Left lung (tissue), 10 donors: ENCODE measurements around the gene RASAL2. TPM values are rescaled to one million over a fixed set of nuclear protein-coding genes. Genes with fewer than 3 reads are reported as not detected.
A peak's percentile ranks its signal among the peaks of the same experiment; 100 is the strongest.

Experiments used
- ATAC-seq: fragments of 200-7000 bp; cut with Tn5 transposase; one replicate; pipeline ENCODE4 v1.9.1; 2020; ENCODE audit warnings: moderate library complexity
- DNase-seq, 4 donors: peaks; one replicate each; pipeline ENCODE4 v3.0.0-alpha.2; 2013 to 2020
- H3K27ac ChIP-seq, 2 donors: fragments of 200-600 bp; sonication (generic) in 1 of 2; one replicate each; pipeline versions ENCODE4 v1.5.0 to v1.8.0; 2020 to 2021
- H3K27me3 ChIP-seq, 2 donors: fragments of 200-600 bp; sonication (generic) in 1 of 2; one replicate each; pipeline versions ENCODE4 v1.5.0 to v1.8.0; 2020 to 2021
- H3K36me3 ChIP-seq, 2 donors: fragments of 200-600 bp; sonication (generic) in 1 of 2; one replicate each; pipeline versions ENCODE4 v1.5.0 to v1.8.0; 2020 to 2021
- H3K4me1 ChIP-seq, 2 donors: fragments of 200-600 bp; one replicate each; pipeline ENCODE4 v1.8.0; 2021
- H3K4me3 ChIP-seq, 2 donors: fragments of 200-600 bp; sonication (generic) in 1 of 2; one replicate each; pipeline versions ENCODE4 v1.5.0 to v1.8.0; 2020 to 2021; ENCODE audit warnings: mild to moderate bottlenecking in 1 of 2
- H3K9me3 ChIP-seq, 2 donors: fragments of 200-600 bp; sonication (generic) in 1 of 2; one replicate each; pipeline versions ENCODE4 v1.5.0 to v1.8.0; 2020 to 2021
- intact Hi-C, 2 donors: fragments of 100-400 bp; cut with DNase I; formaldehyde crosslinking; loops; one replicate each; pipeline versions ENCODE4 v1.11.2 to v1.14.2; 2022
- polyA plus RNA-seq, 6 donors: library from polyadenylated mRNA; unstranded; fragments of 120-200 nt; gene quantifications; one replicate each; pipeline ENCODE4 v1.2.1, GENCODE V29; 2013; ENCODE audit not compliant: insufficient read length in 6 of 6
- total RNA-seq, 2 donors: library from RNA; stranded (reverse); fragmentation: NEBNext Ultra II Directional; extraction: Animal tissue kit (Norgen Biotek cat#: 25700); gene quantifications; one replicate each; pipeline ENCODE4 v1.2.1, GENCODE V29; 2021
- TF ChIP-seq, protein P1 (sequence below), 2 donors: fragments of 200-600 bp; sonication (generic) in 1 of 2; IDR thresholded peaks; one replicate each; pipeline versions ENCODE4 v1.5.0 to v1.8.0; 2021; ENCODE audit warnings: antibody characterized with exemption in 2 of 2
- donor health status: DM: no; HTN: yes; CAD: no.
- donor health status: DM: no; HTN: no; CAD: no.

The RASAL2 gene
- total and polyA plus RNA-seq, 8 donors: 26.4 to 35.6 (median 29.5) TPM

DNA sequence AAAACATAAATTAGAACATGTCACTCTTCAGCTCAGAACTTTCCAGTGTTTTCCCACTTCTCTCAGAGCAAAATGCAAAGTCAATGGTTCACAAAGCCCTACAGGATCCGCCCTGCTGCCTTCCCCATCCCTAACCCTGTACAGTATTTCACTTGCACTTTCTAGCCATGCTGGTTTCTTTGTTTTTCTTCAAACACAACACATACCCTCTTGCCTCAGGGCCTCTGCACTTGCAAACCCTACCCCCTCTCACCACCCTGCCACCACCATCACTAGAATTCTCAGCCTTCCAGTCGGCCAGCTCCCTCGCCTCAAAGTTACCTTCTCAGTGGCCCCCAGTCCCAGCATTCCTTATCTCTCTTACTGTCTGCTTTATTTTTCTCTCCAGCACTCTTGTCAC, 436.6 kb downstream of the RASAL2 start:
- TF ChIP-seq, protein P1, sequence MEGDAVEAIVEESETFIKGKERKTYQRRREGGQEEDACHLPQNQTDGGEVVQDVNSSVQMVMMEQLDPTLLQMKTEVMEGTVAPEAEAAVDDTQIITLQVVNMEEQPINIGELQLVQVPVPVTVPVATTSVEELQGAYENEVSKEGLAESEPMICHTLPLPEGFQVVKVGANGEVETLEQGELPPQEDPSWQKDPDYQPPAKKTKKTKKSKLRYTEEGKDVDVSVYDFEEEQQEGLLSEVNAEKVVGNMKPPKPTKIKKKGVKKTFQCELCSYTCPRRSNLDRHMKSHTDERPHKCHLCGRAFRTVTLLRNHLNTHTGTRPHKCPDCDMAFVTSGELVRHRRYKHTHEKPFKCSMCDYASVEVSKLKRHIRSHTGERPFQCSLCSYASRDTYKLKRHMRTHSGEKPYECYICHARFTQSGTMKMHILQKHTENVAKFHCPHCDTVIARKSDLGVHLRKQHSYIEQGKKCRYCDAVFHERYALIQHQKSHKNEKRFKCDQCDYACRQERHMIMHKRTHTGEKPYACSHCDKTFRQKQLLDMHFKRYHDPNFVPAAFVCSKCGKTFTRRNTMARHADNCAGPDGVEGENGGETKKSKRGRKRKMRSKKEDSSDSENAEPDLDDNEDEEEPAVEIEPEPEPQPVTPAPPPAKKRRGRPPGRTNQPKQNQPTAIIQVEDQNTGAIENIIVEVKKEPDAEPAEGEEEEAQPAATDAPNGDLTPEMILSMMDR (IDR thresholded peaks at IDR 0.05): no peak

DNA sequence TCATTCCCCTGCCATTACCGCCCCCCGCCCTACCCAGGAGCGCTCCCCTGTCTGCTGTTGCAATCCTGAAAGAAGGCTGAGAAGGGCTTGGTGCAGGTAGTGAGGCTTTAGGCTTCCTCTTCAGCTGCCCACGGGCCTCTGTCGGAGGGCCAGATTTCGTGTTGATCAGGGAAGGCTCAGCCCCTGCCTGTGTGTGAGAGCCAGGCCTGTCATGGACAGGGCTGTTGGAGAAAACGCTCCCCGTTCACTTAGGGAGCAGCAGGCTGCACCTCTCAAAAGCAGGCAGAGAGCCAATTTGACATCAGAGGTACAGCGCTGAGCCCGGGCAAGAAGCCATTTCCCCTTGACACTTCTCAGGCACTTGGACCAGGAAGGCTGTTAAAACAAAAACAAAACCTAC, 438.0 kb downstream of the RASAL2 start:
- DNase-seq: peak in 1 of 4 donors; percentile 46

More for the DNA sequence above, 436.6 kb downstream of the RASAL2 start:
- peaks cover 0 to 4% of the 10 kb centered on the region in 2 donors for H3K4me1 ChIP-seq
- no peak for ATAC-seq
- no peak for DNase-seq
- H3K9me3 ChIP-seq: no peaks in the 10 kb centered on the region
- no peaks in the 10 kb centered on the region for H3K27me3 ChIP-seq
- intact Hi-C loops: loop anchor here in 1 of 2 donors (10.0 kb wide), 1 partner anchor 474 kb away; no protein-coding TSS in a partner anchor
- no peaks in the 10 kb centered on the region for H3K36me3 ChIP-seq
- no peak overlapping the region for H3K27ac ChIP-seq
- H3K4me3 ChIP-seq: no peak overlapping the region

DNA sequence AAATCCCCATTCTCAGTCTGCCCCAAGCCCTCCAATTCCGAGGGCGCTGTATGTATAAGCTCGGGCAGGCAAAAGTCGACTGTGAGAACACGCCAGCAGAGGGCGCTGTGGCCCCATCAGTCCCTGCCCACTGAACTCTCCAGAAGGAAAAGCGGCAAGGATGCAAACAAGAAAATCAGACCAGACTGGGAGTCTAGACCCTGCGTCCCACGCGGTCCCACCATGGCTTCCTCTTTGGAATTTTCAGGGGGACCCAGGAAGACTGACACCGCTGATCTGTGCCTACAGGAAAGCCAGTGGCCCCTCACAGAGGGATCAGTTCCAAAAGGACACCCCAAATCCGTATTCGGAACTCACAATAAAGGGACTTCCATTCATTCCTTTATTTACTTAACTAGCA, 438.5 kb downstream of the RASAL2 start:
- intact Hi-C loops: loop anchor here in 1 of 2 donors (10.0 kb wide), 1 partner anchor 472 kb away; no protein-coding TSS in a partner anchor
- ATAC-seq (peak; percentile 91), DNase-seq (peak; percentile 72 to 94 (median 84))
- H3K4me1 ChIP-seq: peaks cover 0 to 5% of the 10 kb centered on the region in 2 donors
- H3K9me3 ChIP-seq: no peaks in the 10 kb centered on the region
- no peak overlapping the region for H3K27ac ChIP-seq
- no peaks in the 10 kb centered on the region for H3K36me3 ChIP-seq
- H3K27me3 ChIP-seq: no peaks in the 10 kb centered on the region
- no peak overlapping the region for H3K4me3 ChIP-seq
- TF ChIP-seq, protein P1 (IDR thresholded peaks at IDR 0.05): peak; percentile 87 to 91

More for the DNA sequence above, 438.0 kb downstream of the RASAL2 start:
- Histone ChIP-seq H3K27ac (no peak overlapping the region), H3K9me3 (no peaks in the 10 kb centered on the region), H3K36me3 (no peaks in the 10 kb centered on the region), H3K4me1 (peaks cover 0 to 4% of the 10 kb centered on the region in 2 donors), H3K27me3 (no peaks in the 10 kb centered on the region), H3K4me3 (no peak overlapping the region)
- TF ChIP-seq, protein P1 (IDR thresholded peaks at IDR 0.05): no peak
- peak; percentile 17 for ATAC-seq
- intact Hi-C loops: loop anchor here in 1 of 2 donors (10.0 kb wide), 1 partner anchor 473 kb away; no protein-coding TSS in a partner anchor

DNA sequence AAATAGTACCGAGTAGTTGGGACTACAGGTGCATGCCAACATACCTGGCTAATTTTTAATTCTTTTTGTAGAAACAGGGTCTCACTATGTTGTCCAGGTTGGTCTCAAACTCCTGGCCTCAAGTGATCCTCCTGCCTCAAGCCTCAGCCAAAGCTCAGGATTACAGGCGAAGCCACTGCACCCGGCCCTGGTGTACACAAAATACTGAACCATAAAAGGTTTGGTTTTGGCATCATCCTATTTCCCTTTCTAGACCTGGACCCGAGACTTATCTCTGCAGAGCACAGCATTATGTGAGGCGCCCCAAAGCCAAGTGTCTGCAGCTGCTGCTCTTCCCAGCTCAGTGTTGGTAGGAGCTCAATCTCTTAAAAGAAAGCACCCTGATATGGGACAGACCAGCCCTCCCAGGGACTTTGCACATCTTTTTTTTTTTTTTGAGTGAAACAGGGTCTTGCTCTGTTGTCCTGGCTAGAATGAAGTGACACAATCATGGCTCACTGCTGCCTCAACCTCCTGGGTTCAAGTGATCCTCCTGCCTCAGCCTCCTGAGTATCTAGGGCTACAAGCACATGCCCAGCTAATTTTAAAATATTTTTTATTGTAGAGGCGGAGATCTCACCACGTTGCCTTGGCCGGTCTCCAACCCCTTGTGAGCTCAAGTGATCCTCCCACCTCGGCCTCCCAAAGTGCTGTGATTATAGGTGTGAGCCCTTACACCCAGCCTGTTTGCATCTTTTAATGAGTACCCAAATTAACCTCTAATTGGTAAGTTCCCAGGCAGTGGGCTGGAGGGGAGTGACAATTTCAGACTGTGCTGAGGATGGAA, 439.4 kb downstream of the RASAL2 start:
- no peak overlapping the region for H3K4me3 ChIP-seq
- no peak overlapping the region for H3K27ac ChIP-seq
- H3K9me3 ChIP-seq: no peaks in the 10 kb centered on the region
- H3K4me1 ChIP-seq: peaks cover 0 to 7% of the 10 kb centered on the region in 2 donors
- intact Hi-C loops: loop anchor here in 1 of 2 donors (10.0 kb wide), 1 partner anchor 471 kb away; no protein-coding TSS in a partner anchor
- no peaks in the 10 kb centered on the region for H3K36me3 ChIP-seq
- ATAC-seq (no peak), DNase-seq (no peak)
- H3K27me3 ChIP-seq: no peaks in the 10 kb centered on the region
- TF ChIP-seq, protein P1 (IDR thresholded peaks at IDR 0.05): no peak

Other genes with a start within 250 kb of the RASAL2 start
- gene SEC16B, start 124.0 kb upstream of the RASAL2 start, total RNA-seq: 1 to 10 TPM; 1.8 to 3.3 TPM
- 1 to 10 TPM; 3.2 to 6.9 (median 4.1) TPM for gene SEC16B, start 124.0 kb upstream of the RASAL2 start, polyA plus RNA-seq